A549 (cell line): Measurements from ENCODE around the gene CA11. TPM values are rescaled to one million over a fixed set of nuclear protein-coding genes. Genes with fewer than 3 reads are reported as not detected.

Experiments
- ATAC-seq, 2 experiments: fragments of 200-7000 bp in 1 of 2; fragments of >200 bp in 1 of 2; cut with Nextera tagmentation in 1 of 2; cut with Tn5 transposase in 1 of 2; 3 replicates each; pipeline versions ENCODE4 v1.8.0 to v1.9.1; 2018 to 2020; ENCODE audit warnings: mild to moderate bottlenecking in 1 of 2, moderate library complexity in 1 of 2
- CTCF ChIA-PET: fragments of 300-600 bp; sonication (Branson Sonifier 250); formaldehyde crosslinking; extraction: SDS; loops from one replicate; lab custom pipeline; 2021; ENCODE audit warnings: antibody characterized with exemption, inconsistent platforms; lab: Yijun Ruan, JAX
- POLR2A ChIA-PET: fragments of 350-600 bp; formaldehyde crosslinking; extraction: SDS; loops from one replicate; lab custom pipeline; 2021; ENCODE audit warnings: antibody characterized with exemption, inconsistent platforms; lab: Yijun Ruan, JAX
- DNase-seq, 2 experiments: peaks; one replicate each; pipeline versions ENCODE4 v3.0.0 to v3.0.0-alpha.2; 2011 to 2016; ENCODE audit warnings: low read depth in 1 of 2, low spot score in 1 of 2
- FAIRE-seq: peaks from 2 replicates; lab custom pipeline; 2011; peaks lifted over from hg19 to GRCh38; lab: Jason Lieb, UNC
- H3K27ac ChIP-seq, 2 experiments: fragments of >200 bp; sonication (Bioruptor Twin); formaldehyde crosslinking; 3 replicates each; pipeline ENCODE4 v1.5.1; 2016 to 2017
- H3K4me1 ChIP-seq: fragments of >200 bp; sonication (Bioruptor Twin); formaldehyde crosslinking; 3 replicates; pipeline ENCODE4 v1.6.1; 2016
- H3K4me2 ChIP-seq: fragments of >200 bp; sonication (Bioruptor Twin); formaldehyde crosslinking; 3 replicates; pipeline ENCODE4 v1.6.1; 2016
- H3K4me3 ChIP-seq: fragments of >200 bp; sonication (Bioruptor Twin); formaldehyde crosslinking; 3 replicates; pipeline ENCODE4 v1.5.1; 2016
- H3K9me3 ChIP-seq: fragments of >200 bp; sonication (Bioruptor Twin); formaldehyde crosslinking; 3 replicates; pipeline ENCODE4 v1.6.1; 2016
- CEBPB ChIP-seq, 2 experiments: fragments of >200 bp in 1 of 2; sonication (Bioruptor Twin) in 1 of 2; formaldehyde crosslinking in 1 of 2; IDR thresholded peaks; 2 replicates each; pipeline ENCODE4 v1.6.1; 2012 to 2016
- CTCF ChIP-seq: fragments of >200 bp; sonication (Bioruptor Twin); formaldehyde crosslinking; IDR thresholded peaks from 3 replicates; pipeline ENCODE4 v1.5.1; 2016
- FOSL2 ChIP-seq, 2 experiments: fragments of 450-650 bp in 1 of 2; fragments of >200 bp in 1 of 2; sonication (Bioruptor Twin) in 1 of 2; formaldehyde crosslinking; IDR thresholded peaks; 2 replicates each; pipeline versions ENCODE4 v1.5.0 to v1.6.1; 2016 to 2020; ENCODE audit warnings: mild to moderate bottlenecking in 1 of 2, moderate library complexity in 1 of 2
- GATA3 ChIP-seq: IDR thresholded peaks from 2 replicates; pipeline ENCODE4 v1.6.1; 2012; ENCODE audit warnings: borderline replicate concordance
- HDAC2 ChIP-seq: fragments of 200-600 bp; sonication (generic); IDR thresholded peaks from 2 replicates; pipeline ENCODE4 v1.6.1; 2016
- HES2 ChIP-seq: fragments of >200 bp; sonication (Bioruptor Twin); formaldehyde crosslinking; IDR thresholded peaks from 2 replicates; pipeline ENCODE4 v1.6.1; 2016
- HEYL ChIP-seq: fragments of 250-450 bp; sonication (Bioruptor Pico); IDR thresholded peaks from 2 replicates; pipeline ENCODE4 v1.8.0; 2021; ENCODE audit warnings: mild to moderate bottlenecking, moderate library complexity
- HOXB13 ChIP-seq: fragments of 250-450 bp; sonication (Bioruptor Pico); IDR thresholded peaks from 2 replicates; pipeline ENCODE4 v1.5.0; 2020; ENCODE audit warnings: low read depth, mild to moderate bottlenecking, moderate library complexity
- KDM1A ChIP-seq: fragments of 200-600 bp; sonication (generic); IDR thresholded peaks from 2 replicates; pipeline ENCODE4 v1.6.1; 2016; ENCODE audit warnings: low read depth, mild to moderate bottlenecking
- MAX ChIP-seq: IDR thresholded peaks from 2 replicates; pipeline ENCODE4 v1.6.1; 2012
- RARB ChIP-seq: fragments of 250-450 bp; sonication (Bioruptor Pico); IDR thresholded peaks from 2 replicates; pipeline ENCODE4 v1.8.0; 2021; ENCODE audit warnings: mild to moderate bottlenecking, moderate library complexity
- RCOR1 ChIP-seq: fragments of 150-350 bp; IDR thresholded peaks from 2 replicates; pipeline ENCODE4 v1.6.1; 2014; ENCODE audit warnings: antibody characterized with exemption, low read length, low read depth
- REST ChIP-seq: fragments of 200-600 bp; sonication (generic); IDR thresholded peaks from 2 replicates; pipeline ENCODE4 v1.6.1; 2016; ENCODE audit warnings: antibody characterized with exemption, mild to moderate bottlenecking, moderate library complexity
- RNF2 ChIP-seq: fragments of 200-600 bp; sonication (generic); IDR thresholded peaks from 2 replicates; pipeline ENCODE4 v1.6.1; 2016; ENCODE audit warnings: low read depth, mild to moderate bottlenecking, antibody characterized with exemption, moderate library complexity, borderline replicate concordance
- WGBS: methylation state at CpG from one replicate; pipeline ENCODE4 v1.1.6; 2017; ENCODE audit errors: missing lambda C conversion rate; 5-methylcytosine and 5-hydroxymethylcytosine counted together
- polyA plus RNA-seq, 4 experiments: library from polyadenylated mRNA; depleted of rRNA in 3 of 4; stranded (reverse); fragments of >200 nt; fragmentation: RNase III in 1 of 4; extraction: RNeasy Plus Mini Kit Qiagen cat#74134 plus additional on column Dnase treatment in 1 of 4; gene quantifications; 2 replicates in 3 of 4; 3 replicates in 1 of 4; pipeline ENCODE4 v1.2.3, GENCODE V29; 2011 to 2017

Gene CA11
- polyA plus RNA-seq, 2 of the 4 experiments (the other 2 are of a cell fraction), result 9.8 to 21.0 TPM

- no peak for TF ChIP-seq CTCF
Observed at GRCh38 chr19:48606463-48607358, 39.3 kb downstream of the CA11 start, which contains the start of gene SPACA4 (continued).

- no peak overlapping the region; a peak in 1 of 6 replicates for H3K27ac ChIP-seq
- ChIA-PET POLR2A (no interaction called here), CTCF (interaction anchor here (18.9 kb wide), 1 partner anchor 15 kb away, joined by 396 read pairs; no protein-coding TSS in a partner anchor)
- H3K4me1 ChIP-seq, result peaks cover 14% of the 10 kb centered on the region
- H3K4me3 ChIP-seq, result no peak overlapping the region
- DNase-seq (no peak), ATAC-seq (no peak), FAIRE-seq (no peak)
- H3K4me2 ChIP-seq, result no peak overlapping the region
- no peaks in the 10 kb centered on the region for H3K9me3 ChIP-seq
- 87% methylated on average over 9 of the region's 9 CpGs for WGBS
- no peak for TF ChIP-seq HOXB13 (CRISPR knock-in tag)
- TF ChIP-seq HES2, result no peak
- no peak for TF ChIP-seq RCOR1
- TF ChIP-seq CEBPB (IDR thresholded peaks at IDR 0.05), result no peak
- no peak for TF ChIP-seq RARB (CRISPR knock-in tag)
- no peak for TF ChIP-seq REST
- TF ChIP-seq GATA3, result no peak
- TF ChIP-seq HDAC2, result no peak
- no peak for TF ChIP-seq FOSL2 (IDR thresholded peaks at IDR 0.05)
- TF ChIP-seq FOSL2 (CRISPR knock-in tag; IDR thresholded peaks at IDR 0.05), result 0 out of 2 replicates have a peak, but pooled peaks have one; percentile 18
- TF ChIP-seq KDM1A, result peak; percentile 64; the same call in 1 of the 2 replicates
- TF ChIP-seq HEYL, result no peak
- TF ChIP-seq MAX, result no peak
- no peak for TF ChIP-seq RNF2
- TF ChIP-seq CTCF, result no peak
Observed at GRCh38 chr19:48603850-48604249, 42.1 kb downstream of the CA11 start.
